GM21390 (cell line): ENCODE data around the gene ACAA2.

Experiments
- ATAC-seq: cut with Tn5 transposase; IDR thresholded peaks from one replicate; pipeline ENCODE4 v1.9.1; 2021; ENCODE audit not compliant: unreplicated experiment

Gene ACAA2

DNA sequence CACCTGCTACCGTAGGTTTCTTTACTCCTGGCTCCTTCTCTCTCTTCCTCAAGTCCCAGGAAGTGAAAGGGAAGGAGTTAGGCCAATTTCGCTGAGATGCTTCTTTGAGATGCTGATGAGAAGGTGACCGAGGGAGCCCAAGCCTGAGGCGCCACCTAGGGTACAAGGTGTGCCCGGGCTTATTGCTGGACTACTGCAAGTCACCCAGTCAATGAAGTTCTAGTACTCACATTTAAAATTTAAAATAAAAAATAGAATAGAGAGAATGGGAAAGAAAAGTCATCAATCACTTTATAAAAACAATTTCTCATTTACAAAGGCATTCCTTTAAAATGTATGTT lies 45.3 kb downstream of the ACAA2 start:
- ATAC-seq = no peak

DNA sequence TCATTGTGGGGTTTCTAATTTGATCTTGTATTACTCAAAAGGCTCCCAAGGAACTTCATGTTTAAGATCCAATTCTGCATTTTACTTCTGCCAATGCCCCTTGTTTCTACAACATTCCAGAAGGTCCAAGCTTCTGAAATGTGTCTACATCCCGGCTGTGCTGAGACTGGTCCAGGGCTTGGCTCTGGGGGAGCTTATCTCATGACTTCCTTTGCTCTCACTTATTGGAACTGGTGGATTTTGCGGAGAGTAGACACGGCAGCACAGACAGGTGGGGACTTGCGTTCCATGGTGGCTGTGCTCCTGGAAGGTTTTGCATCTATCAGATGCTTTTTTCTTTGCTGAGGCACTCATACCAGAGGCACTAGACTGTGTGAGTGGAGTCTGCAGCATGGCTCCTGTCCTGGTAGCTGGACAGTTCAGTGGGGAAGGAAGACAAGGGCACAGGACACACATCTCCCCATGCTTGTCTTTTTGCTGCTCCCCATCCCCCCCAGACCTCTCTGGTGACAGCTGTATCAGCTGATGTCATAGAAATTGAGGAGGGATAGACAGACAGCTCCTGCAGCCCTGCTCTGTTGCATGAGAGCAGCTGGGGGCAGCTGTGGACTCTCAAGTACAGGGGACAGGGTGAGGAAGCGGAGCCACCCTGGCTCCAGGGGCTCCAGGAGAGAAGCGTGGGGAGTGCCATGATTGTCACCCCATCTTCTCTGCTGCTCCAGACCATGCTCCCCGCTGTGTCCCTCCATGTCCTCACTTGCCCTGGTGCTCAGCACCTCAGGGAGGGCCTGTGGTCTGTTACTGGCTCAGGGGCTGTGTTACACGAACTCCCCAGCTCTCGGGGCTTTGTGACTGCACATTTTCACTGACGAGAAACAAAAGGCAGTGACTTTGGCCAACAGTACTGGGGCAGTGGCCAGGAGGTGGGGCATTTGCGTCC lies 46.0 kb downstream of the ACAA2 start:
- no peak for ATAC-seq

DNA sequence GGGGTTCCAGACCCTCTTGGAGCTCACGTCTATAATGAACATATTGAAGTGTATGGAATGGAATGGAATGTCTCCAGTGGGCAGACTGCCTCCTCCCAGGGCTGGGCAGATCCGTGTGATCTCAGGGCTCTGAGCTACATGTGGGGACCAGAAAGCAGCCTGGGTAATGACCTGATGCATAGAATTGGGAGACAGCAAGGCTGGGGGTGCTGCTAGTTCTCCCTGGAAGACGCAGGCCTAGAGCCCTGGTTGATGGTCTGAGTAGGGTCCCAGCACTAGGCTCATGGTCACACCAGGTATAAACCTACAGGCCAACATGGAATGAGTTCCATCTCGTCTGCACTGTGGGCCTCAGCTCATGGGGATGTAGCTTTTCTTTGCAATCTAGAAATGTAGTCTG lies 46.7 kb downstream of the ACAA2 start:
- ATAC-seq = no peak

DNA sequence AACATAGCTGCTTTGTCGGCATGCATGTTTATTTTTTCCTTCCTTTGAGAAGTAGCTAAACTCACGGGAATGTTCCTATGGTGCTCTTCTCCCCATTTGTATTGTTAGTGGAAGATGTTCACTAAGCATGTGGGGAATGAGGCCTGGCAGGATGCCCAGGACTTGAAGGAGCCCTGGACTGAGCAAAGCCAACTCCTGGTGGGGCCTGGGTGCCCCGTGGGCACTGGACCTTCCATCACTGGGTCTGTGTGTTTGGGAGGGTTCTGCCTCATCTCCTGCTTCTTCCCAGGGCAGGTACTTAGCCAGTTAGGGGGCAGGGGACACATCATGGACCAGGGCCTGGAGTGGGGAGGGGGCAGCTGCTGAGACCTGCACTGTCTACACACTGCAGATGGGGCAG lies 49.3 kb downstream of the ACAA2 start:
- ATAC-seq = no peak

DNA sequence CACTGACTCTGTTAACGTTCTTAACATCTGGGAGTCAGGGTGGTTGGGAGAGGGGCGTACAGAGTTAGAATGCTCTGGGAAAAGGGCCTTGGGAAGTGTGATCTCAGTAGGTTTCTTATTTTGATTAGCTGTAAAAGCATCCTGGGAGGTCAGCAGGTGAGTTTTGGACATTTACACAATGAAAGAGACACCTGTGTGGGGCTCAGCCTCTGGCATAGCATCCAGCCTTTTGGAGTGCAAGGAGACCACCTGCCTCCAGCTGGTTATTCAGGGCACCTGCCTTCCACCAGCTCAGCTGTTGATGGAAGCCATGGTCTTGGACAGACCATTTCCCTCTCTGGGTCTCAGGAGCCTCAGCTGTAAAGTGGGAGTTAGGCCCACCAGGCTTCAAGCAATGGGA lies 49.7 kb downstream of the ACAA2 start:
- no peak for ATAC-seq

DNA sequence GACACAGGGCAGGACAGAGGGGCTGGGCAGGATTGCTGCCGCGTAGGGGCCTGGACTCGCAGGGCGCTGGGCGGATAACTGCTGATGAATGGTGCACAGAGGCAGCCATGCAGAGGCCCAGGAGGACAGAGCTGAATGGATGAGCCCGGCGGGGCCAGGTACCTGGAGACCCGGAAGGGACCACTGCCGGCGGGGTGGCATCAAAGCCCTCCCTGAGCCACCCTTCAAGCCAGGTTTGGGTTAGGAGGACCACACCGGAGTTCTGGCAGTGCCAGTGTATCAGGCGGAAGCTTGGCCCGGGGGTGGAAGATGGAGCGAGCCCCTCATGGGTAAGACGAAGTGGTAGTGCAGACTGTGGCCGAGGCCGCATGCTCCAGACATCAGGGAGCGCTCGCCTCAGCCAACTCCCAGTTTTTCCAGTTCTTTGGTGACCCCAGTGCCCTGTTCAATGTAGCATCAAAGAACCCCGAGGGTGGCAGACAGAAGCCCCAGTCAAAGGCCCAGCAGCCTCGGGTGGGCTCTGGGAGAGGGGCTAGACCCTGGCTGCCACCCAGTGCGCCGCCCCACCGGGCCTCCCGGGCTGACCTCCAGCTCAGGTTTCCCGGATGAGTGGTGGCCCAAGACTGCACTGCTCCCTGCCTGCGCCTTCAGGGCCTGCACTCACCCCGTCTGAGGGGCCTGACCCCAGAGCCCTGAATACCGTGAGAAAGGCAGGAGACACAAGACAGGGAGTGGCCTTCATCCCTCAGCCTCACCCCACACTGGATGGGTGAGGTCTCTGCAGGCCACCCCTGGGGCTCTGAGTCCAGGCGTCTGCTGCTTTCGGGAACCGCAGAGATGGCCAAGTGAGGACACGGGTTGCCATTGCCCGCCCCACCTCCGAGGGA lies 50.9 kb downstream of the ACAA2 start:
- ATAC-seq = no peak

DNA sequence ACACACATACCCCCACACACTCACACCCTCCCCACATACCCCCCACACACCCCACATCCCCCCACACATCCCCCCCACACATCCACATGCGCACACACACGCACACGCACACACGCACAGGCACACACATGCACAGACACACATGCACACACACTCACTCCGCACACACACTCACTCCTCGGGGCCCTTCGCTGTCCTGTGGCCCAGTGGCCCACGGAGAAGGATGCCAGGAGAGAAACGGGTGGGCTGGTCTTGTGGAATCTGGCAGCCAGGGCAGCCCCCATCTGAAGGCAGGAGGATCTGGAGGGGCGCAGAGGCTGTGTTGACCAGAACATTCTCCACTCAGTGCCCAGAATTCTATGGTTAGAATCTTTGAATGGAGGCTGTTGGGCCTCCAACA lies 51.6 kb downstream of the ACAA2 start:
- no peak for ATAC-seq

DNA sequence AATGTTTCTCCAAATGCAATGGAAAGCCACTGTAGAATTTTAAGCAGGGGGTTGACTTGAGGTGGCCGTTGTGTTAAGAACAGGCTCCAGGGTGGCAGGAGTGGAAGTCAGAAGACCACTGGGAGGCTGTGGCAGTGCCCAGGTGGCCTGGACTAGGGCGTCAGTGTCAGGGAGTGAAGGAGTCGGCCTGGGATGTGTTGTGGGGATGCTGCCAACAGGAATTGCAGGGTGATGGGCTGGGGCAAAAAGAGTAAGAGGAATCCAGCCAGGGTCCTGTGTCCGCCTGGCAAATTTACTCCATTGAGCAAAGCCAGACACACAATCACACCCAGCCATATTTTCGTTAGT lies 55.1 kb downstream of the ACAA2 start:
- no peak for ATAC-seq

DNA sequence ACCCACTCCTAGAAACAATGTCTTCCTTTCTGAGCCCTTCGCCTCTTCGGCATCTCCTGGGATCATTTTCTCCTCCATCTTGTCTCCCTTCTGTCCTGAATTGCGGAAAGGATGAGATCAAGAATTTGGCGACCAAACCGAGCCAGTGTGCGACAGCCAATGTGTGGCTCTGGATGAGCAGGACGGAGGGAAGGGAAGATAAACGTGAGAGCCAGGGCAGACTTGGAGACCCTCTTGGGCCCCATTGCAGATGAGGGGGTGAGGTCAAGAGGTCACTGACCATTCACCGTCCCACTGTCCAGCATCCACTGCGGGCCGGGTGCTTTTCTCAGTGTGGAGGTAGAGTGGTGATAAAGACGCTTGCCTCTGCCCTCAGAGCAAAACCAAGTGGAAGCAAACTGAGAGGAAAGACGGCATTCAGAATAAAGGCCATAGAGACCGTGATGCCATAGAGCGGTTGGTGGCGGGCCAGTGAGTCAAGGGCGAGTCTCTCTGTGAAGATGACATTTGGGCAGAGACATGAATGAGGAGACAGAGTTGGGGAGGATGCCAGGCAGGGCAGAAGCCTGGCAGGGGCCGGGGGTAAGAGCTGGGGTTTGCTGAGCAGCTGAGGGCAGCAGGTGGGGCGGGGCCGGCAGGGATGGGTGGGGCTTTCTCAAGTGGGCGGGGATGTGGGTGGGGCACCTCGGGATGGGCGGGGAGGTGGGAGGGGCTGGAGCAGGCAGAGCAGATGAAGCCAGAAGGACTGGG lies 55.6 kb downstream of the ACAA2 start:
- ATAC-seq = no peak

DNA sequence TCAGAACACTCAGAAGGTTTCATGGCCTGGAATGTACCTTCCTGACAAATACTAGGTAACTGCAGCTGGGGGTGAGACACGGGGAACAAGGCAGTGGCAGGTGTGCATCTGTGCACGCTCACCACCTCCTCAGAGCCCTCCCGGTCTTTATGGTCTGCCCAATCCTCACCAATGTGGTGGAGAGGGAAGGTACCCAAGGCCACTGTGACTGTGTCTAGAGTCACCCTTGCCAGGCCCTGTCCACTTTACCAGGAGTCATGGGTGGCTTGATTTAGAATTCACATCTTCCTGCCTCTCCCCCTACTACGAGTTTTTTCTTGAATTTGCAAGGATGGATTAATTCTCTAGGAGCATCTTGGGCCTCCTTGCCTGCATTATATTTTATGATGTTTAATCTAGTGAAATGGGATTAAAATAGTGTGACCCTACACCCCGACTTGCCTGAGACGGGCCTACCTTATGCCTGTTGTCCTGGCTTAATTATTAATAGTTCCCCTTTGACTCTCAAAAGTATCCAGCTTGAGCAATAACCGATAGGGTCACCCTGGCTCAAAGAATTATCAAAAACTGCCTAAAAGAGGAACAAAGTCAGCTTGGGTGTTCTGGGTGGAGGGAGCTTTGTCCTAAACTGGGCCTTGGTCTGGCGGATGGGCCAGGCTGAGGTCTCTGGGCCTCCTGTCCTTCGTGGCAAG lies 56.5 kb downstream of the ACAA2 start:
- no peak for ATAC-seq

DNA sequence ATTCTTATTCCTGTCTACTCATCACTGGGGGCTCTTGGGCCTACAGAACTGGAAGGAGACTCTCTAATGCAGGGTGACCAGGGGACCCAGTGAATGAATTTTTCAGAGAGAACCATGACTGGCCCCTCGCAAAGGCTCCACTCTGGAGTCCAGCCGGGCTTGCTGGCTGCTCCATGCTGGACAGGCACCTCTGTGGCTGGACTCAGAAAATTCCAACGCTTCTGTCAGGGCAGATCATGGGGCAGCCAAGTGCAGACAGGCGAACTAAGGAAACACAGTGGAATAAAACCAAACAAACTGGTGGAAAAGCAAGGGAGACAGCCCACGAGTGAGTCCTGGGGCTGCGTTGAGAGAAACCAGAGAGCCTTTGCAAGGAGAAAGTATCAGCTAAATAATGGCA lies 57.2 kb downstream of the ACAA2 start:
- ATAC-seq = no peak

DNA sequence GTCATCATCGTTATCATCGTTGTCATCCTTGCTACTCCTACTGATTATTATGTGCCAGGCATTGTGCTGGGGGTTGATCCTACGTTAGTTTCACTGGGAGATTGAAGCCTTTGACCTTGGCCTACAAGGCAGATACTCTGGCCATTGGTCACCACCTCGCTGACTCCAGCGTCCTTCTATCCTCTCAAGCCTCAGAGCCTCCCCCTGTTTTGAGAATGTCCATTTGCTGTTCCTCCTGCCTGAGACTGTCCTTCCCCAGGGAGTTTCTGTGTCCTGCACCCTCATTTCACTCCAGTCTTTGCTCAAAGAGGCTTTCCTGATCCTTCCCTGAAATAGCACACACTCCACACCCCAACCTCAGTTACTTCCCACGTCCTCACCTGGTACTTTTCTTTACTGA lies 57.8 kb downstream of the ACAA2 start:
- no peak for ATAC-seq

DNA sequence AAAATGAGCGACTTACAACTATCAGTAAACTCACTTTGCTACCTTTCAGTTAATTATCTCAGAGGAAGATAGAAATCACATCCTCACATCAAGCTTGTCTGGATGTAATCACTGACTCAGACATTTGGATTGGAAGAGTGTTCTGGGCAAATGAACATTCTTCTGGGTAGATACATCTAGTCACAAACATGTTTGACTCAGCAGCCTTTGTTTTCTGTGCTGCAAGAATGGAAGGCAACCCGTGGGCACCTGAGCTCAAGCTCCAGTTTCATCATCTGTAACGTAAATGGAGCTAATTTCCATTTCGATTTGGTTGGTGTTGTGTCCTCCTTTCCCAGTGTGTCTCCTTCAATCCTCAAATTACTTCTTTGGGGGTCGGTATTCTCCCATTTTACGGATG lies 58.5 kb downstream of the ACAA2 start:
- ATAC-seq = no peak

DNA sequence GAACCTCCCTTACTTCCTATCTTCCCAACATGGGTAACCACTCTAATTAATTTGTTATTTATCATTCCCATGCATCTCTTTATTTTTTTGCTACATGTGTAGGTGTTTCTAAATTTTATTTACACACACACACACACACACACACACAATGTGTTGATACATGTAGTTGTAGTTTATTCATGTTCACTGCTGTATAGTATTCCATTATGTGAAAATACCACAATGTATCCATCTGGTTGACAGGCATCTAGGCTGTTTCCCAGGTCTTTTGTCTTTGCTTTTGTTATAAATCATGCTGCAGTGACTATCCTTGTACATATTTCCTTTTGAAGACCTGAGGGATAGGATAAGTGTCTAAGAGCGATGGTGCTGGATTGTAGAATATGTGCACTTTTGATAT lies 59.7 kb downstream of the ACAA2 start:
- no peak for ATAC-seq

DNA sequence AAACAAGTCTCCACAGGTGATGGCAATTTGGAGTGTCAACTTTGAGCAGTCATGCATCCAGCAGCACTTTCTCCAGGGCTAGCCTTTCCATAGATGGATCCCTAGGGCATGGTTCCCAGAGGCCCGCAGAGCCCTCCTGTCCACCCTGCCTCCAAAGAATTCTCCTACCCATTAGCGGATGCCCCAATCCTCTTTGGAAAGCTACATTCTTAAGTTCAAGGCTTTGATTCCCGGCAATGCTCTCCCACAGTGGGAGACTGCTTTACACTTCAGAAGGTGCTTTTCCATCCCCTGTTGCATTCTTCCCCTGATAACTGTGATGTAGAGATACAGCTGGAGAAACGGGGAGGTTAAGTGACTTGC lies 61.3 kb downstream of the ACAA2 start:
- no peak for ATAC-seq

DNA sequence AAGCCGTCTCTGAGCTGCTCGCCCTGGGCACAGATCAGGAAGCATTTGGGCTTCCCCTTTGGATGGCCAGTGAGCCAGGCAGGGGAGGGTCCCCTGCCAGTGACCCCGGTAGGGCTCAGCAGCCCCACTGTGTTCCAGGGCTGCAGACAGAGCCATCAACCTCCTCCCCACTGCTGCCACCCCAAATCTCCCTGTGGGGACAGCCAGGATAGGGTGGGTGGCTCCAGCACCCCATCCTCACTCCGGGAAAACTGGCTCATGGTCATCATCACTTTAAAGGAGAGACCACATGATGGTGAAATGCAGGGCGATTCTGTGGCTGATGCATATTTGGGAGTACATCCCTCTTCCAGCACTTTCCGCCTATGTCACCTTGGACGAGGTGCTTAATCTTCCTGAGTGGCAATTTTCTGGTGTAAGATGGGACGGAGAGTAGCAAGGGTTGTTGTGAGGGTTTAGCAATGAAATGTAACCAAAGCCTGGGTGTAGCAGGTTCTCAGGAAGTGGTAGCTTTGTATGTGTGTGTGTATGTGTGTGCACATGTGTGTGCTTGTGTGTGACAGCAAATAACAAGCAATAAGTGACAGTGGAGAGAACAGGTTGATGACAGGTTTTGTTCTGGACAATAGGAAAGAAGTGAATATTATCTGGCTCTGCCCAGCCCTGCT lies 61.8 kb downstream of the ACAA2 start:
- ATAC-seq = no peak

DNA sequence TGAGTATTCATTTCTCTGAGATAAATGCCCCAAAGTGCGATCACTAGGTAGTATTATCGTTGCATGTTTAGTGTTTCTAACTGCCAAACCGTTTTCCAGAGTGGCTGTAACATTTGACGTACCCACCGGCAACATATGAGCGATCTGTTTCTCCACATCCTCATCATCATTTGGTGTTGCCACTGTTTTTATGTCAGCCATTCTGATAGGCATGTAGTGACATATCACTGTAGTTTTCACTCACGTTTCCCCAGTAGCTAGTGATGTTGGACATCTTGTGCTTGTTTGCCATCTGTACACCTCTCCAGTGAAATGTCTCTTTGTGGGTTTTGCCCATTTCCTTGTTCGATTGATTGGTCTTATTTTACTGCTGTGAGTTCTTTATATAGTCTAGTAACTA lies 63.8 kb downstream of the ACAA2 start:
- ATAC-seq = no peak

DNA sequence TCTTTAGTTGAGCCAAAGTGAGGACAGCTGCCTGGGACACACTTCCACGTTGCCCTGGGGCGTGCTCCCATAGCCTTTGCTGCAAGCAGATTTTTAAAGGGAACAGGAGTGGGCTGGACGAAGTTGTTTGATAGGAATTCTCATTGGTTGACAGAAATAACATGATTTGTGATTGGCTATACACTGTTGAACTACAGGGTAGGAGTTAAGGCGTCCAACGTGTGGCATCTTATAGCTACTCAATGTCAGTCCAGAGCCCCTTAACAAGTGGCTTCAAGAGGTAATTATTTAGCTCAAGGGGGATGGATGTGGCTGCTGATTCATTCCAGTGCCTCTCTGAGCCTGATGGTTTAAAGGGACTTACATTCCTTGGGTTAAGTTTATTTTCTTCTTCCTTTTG lies 65.5 kb downstream of the ACAA2 start:
- no peak for ATAC-seq

DNA sequence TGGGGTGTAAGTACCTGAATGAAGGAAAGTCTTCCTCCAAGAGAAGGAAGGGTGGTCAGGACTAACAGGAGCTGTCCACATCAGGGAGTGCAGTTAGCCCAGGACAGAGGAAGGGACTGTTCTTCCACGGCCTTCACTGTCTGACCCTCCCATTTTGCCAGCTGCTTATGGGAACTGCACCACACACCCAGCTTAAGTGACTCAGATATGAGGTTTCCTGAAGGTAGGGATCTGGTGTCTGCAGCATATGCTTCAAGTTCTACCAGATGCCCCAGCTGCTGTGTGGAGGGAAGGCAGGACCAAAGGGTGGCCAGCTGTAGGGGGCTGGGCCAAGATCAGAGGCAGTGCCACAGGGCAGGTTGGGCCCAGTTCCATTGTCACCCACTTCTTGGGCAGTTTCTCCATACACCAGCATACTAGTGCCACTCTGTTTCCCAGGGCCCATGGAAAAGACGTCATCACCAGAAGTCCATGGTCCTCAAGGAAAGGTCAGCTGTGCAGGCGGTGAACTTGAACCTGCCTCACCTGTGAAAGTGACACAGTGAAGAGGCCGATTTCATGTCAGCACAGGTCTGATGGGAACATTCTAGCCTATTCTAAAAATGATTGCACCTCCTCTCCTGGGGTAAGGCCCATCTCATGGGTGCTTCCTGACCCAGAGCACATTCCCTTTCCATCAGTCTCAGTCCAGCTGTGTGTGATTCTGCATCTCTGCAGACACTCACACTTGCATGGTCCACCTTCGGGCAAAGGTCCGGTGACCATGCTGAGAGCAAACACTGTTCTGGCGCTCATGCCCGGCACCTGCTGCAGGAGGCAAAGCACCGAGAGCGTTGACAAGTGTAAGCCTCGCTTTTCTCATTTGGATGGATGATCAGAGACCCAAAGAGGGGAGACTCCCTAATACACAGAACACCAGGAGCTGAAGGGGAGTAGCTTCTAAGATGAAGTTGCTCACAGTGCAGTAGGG lies 68.0 kb downstream of the ACAA2 start:
- no peak for ATAC-seq
